Activated CD4-positive, alpha-beta T cell treated with anti-CD3 and anti-CD28 coated beads for 24 hours (primary cell): ENCODE measurements around the gene RAPGEF6.
"Not testable (repeated sequence)": the region's sequence is repeated elsewhere in the genome, so short reads cannot be mapped to it uniquely, and the experiment has no call there.

Source experiments
- DNase-seq, 2 donors: peaks; one replicate each; pipeline ENCODE4 v3.0.0-alpha.2; 2020; ENCODE audit warnings: low read depth in 2 of 2

Gene RAPGEF6

DNA sequence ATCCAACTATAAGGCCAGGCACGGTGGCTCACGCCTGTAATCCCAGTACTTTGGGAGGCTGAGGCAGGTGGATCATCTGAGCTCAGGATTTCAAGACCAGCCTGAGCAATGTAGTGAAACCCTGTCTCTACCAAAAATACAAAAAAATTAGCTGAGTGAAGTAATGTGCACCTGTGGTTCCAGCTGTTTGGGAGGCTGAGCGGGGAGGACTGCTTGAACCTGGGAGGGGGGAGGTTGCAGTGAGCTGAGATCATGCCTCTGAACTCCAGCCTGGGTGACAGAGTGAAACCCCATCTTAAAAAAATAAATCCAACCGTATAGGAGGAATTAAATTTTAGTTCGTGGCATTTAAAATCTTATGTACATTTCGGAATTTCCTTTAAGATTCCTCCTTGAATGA, 247.8 kb downstream of the RAPGEF6 start:
- DNase-seq, result no peak

DNA sequence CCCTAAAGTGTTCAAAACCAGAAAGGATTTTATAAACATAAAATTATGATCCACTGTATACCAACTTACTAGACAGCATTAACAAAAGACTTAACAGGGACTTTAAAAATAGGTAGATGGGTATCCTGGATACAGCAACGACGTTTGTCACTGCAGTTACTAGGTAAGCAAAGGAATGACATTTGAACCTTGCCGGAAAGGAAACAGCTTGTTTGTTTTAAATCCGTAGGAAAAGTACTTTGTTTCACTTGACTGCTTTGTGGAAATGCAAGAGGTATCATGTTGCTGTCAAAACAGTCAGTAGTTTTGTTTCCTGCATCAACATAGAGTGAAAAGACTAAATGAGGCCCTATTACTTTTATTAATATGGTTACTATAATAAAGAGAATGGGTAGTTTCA, 248.2 kb downstream of the RAPGEF6 start:
- no peak for DNase-seq

DNA sequence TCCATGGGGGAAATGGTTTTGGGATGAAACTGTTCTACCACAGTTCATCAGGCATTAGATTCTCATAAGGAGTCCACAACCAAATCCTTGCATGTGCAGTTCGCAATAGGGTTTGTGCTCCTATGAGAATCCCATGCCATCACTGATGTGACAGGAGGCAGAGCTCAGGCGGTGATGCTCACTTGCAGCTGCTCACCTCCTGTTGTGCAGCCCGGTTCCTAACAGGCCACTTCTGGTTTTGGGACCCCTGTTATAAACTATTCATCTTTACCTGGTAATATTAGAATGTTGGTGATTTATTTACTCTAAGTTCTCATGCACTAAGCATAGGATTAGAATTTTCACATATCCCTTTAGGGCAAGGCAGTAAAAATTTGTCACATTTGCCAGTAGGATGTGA, 248.9 kb downstream of the RAPGEF6 start:
- no peak for DNase-seq

DNA sequence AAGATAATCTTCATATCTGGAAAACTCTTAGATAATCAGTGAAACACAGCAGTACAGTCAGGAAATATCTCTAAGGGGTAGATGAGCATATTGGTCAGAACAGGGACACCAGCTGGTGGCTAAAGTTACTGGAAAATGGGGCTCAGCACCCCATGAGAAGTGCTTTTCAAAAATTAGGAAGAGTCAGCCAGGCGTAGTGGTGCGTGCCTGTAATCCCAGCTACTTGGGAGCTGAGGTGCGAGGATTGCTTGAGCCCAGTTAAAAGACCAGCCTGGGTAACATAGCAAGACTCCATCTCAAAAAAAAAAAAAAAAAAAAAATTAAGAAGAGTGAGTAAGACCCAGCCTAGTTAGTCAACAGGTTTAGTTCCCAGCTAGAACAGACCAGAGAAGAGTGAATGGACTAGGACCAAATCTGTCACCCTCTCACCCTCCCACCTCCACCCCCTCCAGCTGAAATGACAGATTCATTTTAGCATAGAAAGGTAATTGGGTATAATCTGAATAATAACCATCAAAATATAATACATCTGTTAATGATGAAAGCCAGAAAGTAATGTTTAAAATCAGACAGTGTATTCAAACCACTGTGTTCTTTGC, 250.3 kb downstream of the RAPGEF6 start:
- DNase-seq, result peak in 1 of 2 donors; percentile 44

DNA sequence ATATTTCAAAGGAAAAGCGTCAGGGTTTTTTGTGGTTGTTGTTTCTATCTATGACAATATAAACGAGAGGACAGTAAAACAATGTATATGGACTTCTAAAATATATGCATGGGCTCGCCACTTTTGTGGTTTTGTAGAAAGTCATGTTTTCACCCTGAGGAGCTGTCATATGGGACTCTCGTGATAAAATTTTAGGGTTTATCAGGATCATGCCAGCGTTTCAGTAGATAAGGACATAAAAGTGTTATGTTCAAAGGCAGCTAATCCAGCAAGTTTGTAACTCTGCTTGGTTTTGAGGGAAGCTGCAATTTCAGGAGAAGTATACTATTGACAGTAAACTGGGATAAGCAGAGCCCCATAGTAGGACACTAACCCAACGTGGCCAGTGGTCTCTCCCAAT, 250.9 kb downstream of the RAPGEF6 start:
- DNase-seq, result no peak

DNA sequence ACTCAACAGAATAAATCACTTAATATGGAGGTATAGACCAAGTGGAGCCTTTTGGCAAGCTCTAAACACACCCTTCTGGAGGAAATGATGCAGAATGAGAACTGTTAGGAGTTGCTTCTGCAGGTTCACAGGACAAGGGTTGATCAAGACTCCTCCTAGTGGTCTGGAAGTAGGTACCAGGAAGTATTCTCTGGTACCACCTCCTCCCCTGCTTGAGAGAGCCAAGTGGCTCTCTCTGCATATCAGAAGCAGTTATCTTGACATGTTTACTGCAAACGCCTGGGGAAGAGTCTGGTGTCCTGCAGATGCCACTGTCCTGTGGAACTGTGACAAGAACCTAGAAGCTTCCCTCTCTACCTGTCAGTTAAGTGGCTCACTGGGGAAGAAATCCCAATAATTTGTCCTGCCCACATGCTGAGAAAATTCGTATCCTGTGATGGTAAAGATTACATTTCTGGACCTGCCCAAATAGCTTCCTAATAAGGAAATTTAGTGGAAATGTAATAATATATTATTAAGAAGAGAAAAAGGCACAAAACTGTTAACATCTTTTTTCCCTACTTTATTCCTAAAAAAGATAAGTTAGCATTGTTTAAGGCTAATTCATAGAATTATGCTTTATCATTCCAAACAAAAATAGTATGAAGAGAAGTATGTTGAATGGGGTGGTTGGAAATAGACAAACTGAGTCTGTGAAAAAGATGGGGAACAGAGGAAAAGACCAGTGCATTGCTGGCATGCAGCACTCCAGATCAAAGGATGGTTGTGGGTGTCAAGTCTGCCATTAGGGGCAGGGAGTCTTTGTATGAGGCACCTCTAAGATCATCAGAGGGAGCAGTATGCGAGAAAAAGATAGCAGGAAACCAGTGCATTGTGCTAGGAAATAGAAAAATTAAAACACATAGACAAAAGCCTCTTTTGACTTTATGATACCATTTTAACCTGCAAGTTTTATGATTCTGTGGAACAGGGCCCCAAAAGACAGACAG, 252.3 kb downstream of the RAPGEF6 start:
- DNase-seq, result peak in 1 of 2 donors; percentile 29

DNA sequence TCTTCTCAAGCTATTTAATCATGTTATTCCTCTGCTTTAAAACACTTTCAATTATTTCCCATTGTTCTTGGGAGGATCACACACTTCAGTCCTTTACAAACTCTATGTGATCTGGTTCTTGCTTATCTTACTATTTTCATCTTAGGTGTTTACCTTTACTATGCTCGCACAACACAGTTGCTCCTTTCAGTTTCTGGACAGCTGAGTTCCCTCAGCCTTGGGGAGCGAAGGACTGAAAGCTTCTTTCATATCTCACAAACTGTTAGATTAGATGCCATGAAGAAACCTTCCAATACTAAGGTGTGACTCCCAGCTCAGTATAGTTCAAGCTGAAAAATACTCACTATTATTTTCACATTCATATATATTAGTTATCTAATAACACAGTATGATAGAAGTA, 253.3 kb downstream of the RAPGEF6 start:
- DNase-seq, result no peak

DNA sequence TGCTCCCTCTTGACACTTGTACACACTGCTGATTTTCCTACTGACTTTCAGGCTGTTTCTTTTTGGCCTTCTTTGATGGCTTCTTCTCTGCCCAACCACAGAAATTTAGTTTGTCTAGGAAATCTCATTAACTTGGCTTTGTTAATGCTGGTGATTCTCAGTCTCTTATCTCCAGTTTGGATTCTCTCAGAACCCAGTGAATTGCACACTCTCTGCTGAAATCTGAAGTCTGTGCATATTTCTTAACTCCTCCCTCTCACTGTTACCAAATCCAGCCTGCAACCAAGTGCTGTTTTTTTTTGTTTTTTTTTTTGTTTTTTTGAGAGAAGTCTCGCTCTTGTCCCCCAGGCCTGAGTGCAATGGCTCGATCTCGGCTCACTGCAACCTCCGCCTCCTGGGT, 254.0 kb downstream of the RAPGEF6 start:
- DNase-seq, result no peak

DNA sequence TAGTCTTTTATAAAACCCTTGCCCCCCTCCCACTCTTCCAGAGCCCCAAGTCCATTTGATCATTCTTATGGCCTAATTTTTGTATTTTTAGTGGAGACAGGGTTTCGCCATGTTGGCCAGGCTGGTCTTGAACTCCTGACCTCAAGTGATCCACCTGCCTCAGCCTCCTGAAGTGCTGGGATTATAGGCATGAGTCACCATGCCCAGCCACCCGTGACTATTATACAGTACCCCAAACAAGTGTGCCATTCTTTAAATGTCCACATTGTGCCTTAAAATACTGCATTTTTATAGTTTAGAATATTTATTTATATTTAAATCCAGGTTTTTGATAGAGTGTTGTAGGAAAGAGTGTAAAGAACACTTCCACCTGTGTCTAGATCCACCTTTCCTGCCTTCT, 254.8 kb downstream of the RAPGEF6 start:
- not testable (repeated sequence) for DNase-seq

DNA sequence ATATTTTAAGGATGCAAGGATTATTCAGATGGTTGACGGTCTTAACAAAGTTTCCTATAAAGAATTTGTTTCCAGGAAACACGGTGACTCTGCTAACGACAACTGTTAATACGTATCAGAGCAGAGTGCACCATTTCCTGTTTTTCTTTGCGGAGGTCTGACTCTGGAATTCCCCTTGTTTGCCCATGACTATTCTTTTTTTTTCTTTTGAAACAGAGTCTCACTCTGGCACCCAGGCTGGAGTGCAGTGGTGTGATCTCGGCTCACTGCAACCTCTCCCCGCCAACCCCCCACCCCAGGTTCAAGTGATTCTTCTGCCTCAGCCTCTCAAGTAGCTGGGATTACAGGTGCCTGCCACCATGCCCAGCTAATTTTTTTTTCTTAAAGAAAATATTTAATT, 255.3 kb downstream of the RAPGEF6 start:
- peak; percentile 32 to 44 for DNase-seq

DNA sequence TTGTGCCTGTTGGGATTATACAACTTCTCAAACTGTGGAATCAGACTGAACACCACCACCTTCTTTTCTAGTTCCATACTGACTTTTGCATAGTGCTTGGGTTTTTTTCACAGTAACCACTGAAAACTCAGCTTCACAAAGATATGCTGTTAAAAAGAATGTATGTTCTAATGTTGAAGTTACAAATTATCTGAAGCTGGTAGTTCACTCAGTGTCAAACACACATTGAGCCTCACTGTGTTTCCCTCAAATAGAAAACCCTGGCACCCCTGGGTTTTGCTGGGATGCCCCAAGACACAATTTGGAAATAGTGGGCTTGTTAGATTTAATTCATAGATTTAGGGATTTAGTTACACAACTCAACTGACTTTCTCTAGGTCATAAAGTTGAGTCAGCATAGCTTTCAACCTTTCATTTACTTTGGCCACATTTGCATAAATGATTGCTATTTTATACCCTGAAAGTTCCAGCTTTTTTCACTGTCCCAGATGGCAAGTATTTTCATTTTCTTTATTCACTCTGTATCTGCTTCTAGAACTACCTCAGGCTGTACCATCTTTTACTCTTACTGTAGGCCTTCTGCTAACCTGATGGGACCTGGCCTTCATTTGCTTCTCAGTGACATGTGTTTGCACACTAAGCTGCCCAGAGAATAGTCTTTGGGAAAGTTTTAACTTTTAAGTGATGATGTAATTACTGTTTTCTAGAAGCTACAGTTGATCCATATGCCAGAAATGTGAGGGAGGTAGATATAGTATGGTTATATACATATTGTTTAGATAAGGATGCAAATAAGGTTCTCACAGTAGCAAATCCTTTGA, 256.1 kb downstream of the RAPGEF6 start:
- DNase-seq, result no peak

DNA sequence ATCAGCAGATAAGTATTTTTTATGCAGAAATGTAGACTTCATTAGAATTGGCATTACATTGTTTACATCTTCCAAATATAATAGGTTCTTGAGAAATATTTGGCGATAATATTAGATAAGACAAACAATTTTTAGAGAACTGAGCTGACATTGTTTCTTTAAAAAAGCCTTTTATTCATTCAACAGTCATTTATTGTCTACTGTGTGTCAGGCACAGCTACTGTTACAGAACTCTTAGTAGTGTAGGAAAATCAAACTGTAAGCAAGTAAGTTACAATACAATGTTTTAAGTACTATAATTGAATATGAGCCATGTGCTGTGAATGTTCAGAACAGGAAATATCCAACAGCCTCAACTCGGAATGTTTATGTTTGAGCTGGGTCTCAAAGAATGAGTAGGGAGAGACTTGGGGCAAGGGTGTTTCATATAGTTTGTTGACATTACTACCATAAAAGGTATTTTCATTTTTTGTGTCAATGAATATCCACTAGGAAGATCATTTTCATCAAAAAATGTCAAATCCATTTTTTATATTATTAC, 257.2 kb downstream of the RAPGEF6 start:
- no peak for DNase-seq

DNA sequence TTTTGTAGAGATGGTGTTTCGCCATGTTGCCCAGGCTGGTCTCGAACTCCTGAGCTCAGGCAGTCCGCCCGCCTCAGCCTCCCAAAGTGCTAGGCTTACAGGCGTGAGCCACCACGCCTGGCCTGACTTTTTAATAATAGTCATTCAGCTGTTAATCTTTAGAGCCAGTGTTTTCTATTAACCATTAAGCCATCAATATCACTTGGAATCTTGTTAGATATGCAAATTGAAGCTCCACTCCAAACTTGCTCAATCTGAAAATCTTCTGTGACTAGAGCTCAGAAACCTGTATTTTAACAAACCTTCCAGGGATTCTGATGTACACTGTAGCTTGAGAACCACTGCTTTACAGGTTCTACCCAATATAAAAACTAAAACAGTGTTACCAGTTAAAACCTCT, 257.7 kb downstream of the RAPGEF6 start:
- no peak for DNase-seq

DNA sequence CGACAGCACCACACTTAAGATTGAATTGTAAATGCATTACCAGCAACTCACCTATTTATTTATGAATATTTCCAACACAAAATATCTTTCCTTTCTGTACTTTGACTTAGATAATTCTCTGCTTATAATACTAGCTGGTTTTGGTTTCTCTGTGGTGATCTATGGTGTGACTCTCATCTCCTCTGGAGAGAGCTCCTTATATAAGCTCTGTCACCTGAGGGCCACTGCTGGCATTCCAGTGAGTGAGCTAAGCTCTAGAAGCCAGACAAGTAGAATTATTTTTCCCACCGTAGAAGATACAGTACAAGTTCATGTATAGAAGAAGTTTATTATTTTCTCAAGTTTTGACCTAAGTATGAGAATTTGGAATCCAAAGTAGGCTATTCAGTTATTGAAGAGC, 259.7 kb downstream of the RAPGEF6 start:
- no peak for DNase-seq
